Renal cortex interstitium (tissue), 11 donors: ENCODE results near the gene PDE11A. TPM values are rescaled to one million over a fixed set of nuclear protein-coding genes. Genes with fewer than 3 reads are reported as not detected.
"Not testable (repeated sequence)": the region's sequence is repeated elsewhere in the genome, so short reads cannot be mapped to it uniquely, and the experiment has no call there.

Source experiments
- DNase-seq, 11 donors: peaks; one replicate each; pipeline ENCODE4 v3.0.0-alpha.2; 2013; ENCODE audit warnings: low read depth in 9 of 11, low spot score in 4 of 11; ENCODE audit errors: extremely low read depth in 1 of 11
- polyA plus RNA-seq, 3 donors: library from polyadenylated mRNA; unstranded; fragments of 120-200 nt; gene quantifications; one replicate each; pipeline ENCODE4 v1.2.1, GENCODE V29; 2013; ENCODE audit not compliant: insufficient read length in 3 of 3

PDE11A gene
- polyA plus RNA-seq, 3 donors, result 6.0 to 8.2 (median 6.7) TPM

DNA sequence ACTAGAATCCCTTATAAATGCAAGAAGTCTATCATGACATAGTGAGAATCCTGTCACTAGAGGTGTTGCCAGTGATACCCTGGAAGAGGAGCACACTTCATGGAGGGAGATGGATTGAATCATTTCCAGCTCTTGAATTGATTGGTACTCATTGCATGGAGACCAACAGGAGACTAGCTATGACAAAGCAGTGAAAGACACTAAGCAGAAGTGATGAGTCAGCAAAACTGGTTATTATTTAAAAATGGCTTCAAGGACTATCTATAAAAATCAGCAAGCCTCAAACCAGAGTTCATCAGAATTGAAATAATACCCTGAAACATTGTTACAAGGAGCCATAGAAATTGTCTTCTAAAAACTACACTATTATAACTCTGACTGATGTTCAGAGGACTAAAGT, 200.3 kb downstream of the PDE11A start:
- DNase-seq, result no peak

DNA sequence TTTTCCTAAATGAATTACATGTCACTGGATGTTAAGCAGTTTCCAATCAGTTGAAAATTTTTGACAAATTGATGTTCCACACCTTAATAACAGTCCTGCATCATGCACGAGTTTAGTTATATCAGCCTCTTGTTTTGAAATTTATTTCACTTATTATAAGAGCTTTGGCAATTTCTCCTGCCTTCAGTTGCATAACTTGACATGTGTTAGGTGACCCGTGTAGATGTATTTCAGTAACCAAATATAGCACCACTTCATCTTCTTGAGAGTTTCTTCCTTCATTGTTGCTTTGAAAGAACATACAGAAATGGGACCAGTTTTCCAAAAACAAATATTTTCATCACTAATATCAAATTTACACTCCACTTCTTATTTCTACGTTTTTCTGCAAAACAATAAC, 202.7 kb downstream of the PDE11A start:
- no peak for DNase-seq

DNA sequence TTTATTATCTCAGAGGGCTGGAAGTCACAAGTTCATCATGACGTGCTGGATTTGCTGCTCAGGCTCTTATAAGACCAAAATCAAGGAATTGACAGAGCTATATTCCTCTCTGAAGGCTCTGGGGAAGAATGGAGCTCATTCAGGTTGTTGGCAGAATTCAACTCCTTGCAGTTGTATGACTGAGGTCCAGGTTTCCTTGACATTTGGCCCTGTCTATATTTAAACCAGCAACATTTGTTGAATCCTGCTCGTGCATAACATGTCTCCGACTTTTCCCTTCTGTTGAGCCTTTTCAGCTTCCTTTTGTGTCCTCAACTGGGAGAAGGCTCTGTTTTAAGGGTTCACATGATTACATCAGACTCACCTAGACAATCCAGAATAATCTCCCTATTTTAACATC, 203.4 kb downstream of the PDE11A start:
- DNase-seq, result no peak

DNA sequence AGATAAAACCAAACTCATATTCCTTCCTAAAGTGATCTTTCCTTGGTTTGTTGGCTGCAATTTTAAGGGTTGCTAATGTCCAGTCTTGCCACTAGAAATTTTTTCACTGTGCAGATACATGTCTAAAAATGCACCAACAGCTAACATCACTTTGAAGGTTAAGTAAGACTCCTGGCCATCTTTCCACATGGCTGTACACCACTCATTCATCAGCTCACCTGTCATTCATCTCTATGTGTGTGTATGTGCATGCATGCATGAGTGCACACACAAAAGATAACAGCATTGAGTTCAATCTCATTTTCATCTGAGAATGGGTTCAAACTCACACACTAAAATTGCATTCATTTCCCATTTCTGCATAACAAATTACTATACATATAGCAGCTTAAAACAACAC, 203.8 kb downstream of the PDE11A start:
- no peak for DNase-seq

DNA sequence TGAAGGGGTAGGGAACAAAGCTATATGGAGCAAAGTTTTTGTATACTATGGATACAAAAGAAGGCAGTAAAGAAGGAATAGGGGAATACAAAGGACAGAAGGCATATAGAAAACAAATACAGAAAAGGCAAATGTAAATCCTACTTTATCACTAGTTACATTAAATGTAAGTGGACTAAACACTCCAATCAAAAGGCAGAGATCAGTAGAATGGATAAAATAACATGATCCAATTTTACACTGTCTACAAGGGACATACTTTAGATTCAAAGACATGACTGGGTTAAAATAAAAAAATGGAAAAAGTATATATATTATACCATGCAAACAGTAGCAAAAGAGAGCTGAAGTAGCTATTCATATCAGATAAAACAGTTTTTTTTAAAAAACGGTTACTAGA, 215.0 kb downstream of the PDE11A start:
- DNase-seq, result no peak

DNA sequence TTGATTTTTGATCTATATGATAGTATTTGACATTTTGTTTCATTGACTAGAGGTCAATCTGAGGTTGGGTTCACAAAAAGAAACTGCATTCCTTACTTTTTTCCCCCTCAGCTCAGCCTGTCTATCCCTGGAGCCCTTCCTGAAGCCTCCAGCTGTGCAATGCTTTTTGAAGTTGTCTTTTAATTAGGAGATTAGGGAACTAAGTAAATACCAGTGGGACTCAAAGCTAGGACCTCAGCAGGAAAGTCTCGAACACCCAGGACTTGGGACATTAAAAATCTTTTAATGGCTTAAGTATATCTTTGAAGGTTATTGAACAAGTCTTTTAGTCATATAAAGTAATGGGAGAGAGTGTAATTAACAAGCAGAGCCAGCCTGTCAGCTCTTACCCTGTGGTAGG, 220.2 kb downstream of the PDE11A start:
- no peak for DNase-seq

DNA sequence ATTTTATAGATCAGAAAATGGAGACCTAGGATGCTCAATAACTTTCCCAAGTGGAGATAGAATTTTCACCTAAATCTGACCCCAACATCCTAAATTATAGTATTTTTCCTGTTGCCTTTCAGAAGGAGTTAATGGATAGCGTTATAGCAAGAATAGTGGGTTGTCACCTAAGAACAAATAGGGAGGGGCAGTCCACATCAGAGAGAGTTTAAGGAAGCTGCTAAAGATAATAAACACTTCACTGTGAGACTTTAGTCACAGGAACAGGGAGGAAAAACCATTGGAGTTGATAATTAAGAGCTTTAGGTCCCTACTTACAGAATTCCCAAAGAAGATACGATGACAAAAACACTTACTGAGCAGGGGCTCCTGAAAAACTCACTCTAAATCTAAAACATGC, 229.4 kb downstream of the PDE11A start:
- no peak for DNase-seq

DNA sequence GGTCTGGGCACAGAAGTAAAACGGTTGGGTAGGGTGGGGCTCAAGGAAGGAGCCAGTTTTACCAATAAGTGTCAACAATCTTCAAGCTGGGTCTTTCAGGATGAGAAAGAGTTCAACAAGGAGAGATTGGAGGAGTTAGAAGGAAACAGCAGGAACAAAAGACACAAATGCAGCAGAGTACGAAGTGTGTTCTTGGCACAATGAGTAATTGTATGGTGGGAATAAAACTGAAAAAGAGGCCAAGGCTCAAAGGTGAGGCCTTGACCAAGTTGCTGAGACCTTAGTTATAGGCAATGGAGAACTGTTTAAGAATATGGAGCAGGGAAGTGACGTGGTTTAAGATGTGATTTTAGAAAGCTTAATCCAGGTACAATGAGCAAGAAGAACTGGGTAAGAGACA, 230.3 kb downstream of the PDE11A start:
- DNase-seq, result no peak

DNA sequence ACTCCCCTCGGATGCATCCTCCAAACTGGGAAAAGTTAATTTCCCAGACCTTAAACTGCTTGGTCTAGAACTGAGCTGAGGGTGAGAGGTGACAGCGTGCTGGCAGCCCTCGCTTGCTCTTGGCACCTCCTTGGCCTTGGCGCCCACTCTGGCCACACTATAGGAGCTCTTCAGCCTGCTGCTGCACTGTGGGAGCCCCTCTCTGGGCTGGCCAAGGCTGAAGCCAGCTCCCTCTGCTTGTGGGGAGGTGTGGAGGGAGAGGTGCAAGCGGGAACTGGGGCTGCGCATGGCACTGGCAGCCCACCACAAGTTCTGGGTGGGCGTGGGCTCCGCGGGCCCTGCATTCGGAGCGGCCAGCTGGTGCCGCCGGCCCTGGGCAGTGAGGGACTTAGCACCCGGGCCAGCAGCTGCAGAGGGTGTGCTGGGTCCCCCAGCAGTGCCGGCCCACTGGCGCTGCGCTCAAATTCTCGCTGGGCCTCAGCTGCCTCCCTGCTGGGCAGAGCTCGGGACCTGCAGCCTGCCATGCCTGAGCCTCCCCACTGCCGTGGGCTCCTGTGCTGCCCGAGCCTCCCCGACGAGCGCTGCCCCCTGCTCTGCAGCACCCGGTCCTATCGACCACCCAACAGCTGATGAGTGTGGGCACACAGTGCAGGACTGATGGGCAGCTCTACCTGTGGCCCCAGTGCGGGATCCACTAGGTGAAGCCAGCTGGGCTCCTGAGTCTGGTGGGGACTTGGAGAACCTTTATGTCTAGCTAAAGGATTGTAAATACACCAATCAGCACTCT, 237.0 kb downstream of the PDE11A start:
- not testable (repeated sequence) for DNase-seq

DNA sequence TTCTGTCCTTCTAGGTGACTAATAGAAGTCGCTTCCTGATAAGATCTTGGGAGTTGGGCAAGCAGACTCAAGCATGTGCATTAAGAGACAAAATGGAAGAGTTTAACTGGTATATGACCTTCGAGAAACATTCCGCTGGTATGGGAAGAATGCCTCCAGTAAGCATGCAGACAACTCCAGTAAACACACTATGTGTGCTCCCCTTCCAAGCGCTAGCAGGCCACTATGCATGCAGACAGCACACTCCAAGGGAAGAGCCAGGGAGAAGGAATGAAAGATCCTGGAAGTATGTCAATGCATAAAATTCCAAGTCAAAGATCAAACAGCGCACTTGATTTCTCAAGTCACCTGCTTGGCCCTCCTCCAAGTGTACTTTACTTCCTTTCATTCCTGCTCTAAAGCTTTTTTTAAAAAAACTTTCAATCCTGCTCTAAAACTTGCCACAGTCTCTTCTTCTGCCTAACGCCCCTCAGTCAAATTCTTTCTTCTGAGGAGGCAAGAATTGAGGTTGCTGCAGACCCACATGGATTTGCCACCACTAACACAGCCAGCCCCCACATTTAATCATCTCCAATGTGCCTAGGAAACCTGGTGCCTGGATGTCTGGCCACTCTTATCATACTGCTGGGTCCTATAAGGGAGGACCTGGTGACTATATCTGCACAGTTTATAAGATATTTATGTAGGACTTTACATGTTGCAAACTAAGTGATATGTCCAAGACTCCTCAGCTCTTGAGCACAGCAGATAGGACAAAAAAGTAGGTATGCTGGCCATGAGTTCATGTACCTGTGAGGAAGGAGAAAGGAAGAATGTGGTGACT, 239.8 kb downstream of the PDE11A start:
- no peak for DNase-seq

DNA sequence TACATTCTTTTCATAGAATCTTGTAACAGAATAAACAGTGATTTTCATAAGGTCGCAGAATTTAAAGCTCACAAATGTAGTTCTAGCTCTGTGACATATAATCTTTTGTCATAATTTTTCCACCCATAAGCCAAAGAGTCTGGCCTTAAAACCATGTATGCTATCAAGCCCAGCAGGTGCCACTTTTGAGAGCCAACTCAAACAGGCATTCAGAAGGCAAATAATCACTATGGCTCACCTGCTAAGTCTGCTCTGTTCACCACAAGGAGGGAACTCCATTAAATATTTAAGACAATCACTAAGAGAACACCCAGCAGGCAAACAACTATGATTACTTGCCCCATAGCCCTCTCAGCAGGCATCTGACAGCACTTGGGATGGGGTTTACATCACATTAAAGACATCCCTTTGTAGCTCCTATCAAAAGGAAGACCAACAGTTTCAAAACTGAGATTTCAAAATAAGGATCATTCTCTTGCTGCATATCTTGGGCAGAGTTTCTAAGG, 241.6 kb downstream of the PDE11A start:
- no peak for DNase-seq

DNA sequence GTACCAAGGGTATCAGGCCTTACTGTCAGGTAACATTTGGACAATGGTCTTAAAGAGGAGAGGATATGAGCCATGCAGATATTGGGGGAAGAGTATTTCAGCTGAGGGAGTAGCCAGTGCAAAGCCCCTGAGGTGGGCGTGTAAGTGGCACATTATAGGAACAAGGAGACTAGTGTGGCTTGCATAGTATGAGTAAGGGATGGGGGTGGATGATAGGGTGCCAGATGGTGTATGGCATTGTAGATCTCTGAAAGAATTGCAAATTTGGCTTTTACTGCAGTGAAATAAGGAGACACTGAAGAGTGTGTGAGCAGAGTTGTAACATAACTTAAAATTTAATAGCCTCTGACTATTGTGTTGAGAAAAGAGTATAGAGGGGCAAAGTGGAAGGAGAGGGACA, 244.0 kb downstream of the PDE11A start:
- no peak for DNase-seq

DNA sequence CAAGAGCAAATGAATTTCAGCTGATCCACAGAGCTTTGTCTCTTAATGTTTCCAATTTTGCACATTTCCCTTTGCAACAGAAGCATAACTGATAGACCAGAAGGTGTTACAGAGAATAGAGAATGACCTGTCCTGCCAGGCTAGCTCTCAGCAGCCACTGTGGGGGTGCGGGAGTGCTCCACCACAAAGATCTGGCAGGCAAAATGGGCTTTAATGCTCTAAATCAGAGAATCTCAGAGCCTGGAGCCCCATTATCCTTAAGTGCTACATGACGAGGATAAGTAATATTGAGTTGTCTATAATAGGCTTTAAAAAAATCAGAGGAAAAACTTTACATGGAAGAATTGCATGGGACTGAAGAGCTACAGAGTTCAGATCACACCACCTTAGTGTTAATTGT, 245.7 kb downstream of the PDE11A start:
- DNase-seq, result no peak

DNA sequence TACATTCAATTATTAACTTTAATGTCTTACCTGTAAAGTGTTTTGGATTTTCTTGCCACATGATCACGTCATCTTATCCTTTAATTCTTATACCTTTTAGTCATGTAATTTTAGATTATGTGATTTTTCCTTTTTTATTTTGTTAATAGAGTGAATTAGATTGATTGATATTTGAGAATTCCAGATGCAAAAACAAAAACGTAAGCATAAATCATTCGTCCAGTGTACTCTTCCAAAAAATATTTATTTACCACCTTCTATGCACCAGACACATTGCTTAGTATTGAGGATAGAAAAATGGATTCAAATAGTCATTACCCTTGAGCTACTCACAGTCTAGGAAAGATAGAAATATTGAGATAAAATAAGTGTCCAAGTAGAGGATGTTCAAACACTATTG, 249.6 kb downstream of the PDE11A start:
- DNase-seq, result no peak

DNA sequence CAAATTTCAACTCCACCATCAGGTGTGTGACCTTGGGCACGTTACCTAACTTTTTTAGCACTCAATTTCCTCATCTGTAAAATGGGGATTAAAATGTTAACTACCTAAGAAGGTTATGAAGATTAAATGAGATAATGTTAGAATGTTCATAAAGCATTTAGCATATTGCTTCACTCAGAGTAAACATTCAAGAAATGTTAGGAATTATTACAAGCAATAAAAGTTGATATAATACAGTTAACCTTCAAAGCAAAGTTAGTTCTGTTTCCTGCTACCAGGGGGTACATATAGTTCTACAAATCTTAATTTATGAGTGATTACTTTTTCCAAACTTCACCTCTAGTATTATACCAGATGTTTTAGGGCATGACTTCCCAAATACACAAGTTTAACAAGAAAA, 254.2 kb downstream of the PDE11A start:
- DNase-seq, result no peak

DNA sequence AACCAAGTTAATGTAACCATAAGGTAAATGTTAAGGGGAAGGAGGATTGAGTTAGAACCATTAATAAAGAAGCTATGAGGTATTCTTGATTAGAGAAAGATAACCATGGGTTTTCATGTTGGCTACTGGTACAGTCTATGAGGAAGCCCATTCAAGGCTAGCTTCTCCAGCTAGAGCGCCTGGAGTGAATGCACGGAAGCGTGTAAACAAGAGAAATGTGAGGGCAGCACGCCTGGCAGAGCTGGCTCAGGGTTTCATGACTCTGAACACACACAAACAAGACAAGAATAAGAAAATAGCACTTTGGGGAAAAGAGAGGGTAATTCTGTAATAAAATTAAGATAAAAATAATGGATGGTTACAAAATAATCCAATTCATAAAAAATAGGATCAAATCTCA, 255.3 kb downstream of the PDE11A start:
- peak in 2 of 11 donors; percentile 2 to 18 for DNase-seq

DNA sequence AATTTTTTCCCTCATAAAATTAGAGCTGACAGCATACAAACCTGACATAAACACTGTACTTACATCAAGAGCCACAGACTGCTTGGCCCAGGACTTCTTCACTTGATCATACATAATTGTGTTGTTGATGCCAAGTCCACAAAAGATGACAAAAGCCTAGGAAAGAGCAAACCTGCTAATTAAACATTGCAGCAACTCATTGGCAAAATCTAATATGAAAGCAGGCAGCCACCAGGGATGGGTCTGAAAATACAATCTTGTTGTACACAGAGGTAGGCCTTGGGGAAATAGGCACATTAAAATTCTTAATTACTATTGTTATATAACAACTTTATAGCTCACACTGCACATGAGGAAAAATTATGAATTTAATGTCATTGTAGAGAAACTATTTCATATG, 255.8 kb downstream of the PDE11A start:
- no peak for DNase-seq

DNA sequence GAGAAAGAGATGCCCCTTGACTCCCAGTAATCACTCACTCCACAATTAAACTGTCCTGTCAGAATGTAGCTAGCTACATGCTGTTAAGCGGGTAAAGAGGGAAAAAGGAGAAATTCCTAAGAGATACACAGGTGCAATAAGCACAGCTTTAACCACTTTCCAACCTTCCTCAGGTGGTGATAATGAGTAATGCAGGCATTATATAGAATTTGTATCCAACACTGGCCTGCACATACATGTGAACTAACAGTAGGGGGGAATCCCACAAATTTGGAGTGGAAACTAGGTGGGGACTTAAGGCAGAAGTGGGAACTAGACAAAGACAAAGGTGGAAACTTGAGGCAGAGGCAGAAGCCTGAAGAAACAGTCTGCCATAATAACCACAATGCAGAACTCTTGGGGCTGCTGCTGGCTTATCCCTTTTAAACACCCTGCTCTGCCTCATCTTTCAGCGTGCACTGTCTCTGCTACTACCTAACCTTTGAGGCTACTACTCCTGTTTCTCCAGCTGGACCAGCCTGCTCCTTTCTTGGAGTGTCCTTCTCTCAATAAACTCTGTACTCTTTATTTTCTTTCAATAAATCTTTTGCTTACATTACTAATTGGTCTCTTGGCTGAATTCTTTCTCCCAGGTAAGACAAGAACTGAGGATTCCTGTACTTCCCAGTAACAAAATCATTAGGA, 259.7 kb downstream of the PDE11A start:
- no peak for DNase-seq

DNA sequence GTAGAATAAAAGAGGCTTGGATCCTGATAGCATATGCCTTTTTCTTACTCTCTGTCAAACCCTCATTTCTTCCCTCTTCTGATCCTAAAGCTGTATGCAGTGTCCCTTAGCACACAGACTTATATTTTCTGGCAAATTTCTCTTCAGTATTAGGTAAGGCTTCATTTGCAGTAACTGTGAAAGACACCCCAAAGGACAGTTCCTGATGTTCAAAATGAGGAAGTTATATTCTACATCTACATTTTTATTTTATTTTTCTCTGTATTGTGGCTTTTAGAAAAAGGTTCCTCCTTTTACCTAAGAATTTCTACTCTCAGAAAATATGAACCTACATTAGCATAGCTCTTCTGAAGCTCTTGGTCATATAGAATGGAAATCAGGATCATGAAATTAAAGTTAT, 261.7 kb downstream of the PDE11A start:
- DNase-seq, result no peak
